H1 (cell line): Measurements from ENCODE around the gene ORMDL3. TPM values are rescaled to one million over a fixed set of nuclear protein-coding genes. Genes with fewer than 3 reads are reported as not detected.

Source experiments
- CHD7 ChIP-seq: fragments of 300-600 bp; sonication (generic); IDR thresholded peaks from 2 replicates; pipeline ENCODE4 v1.7.1; 2012; ENCODE audit warnings: low read length, moderate library complexity, mild to moderate bottlenecking, inconsistent platforms; ENCODE audit not compliant: insufficient replicate concordance
- EP300 ChIP-seq, 2 experiments: IDR thresholded peaks; 1 replicate in 1 of 2; 2 replicates in 1 of 2; pipeline ENCODE4 v1.6.1; 2011 to 2012; ENCODE audit warnings: low read depth in 2 of 2, low read length in 2 of 2, mild to moderate bottlenecking in 2 of 2, borderline replicate concordance in 1 of 2, inconsistent platforms in 1 of 2, moderate library complexity in 1 of 2
- JUN ChIP-seq: IDR thresholded peaks from 2 replicates; pipeline ENCODE4 v1.6.1; 2011; ENCODE audit warnings: low read depth, mild to moderate bottlenecking, improper control_type of control experiment, low read length
- POLR2AphosphoS5 ChIP-seq: IDR thresholded peaks from 2 replicates; pipeline ENCODE4 v1.6.1; 2011; ENCODE audit warnings: low read depth, low read length
- SIN3A ChIP-seq, 2 experiments: IDR thresholded peaks in 1 of 2; conservative IDR thresholded peaks in 1 of 2; 2 replicates each; pipeline ENCODE4 v1.6.1; 2011 to 2012; ENCODE audit warnings: low read length in 2 of 2, improper control_type of control experiment in 1 of 2, low read depth in 1 of 2, mild to moderate bottlenecking in 1 of 2
- TAF1 ChIP-seq: IDR thresholded peaks from 2 replicates; pipeline ENCODE4 v1.6.1; 2011; ENCODE audit warnings: mild to moderate bottlenecking, low read depth, low read length
- TAF7 ChIP-seq: optimal IDR thresholded peaks from 2 replicates; pipeline ENCODE3; 2011; ENCODE audit warnings: low read depth, mild to moderate bottlenecking, inconsistent platforms, low read length, moderate library complexity, borderline replicate concordance
- TEAD4 ChIP-seq: IDR thresholded peaks from 2 replicates; pipeline ENCODE4 v1.6.1; 2012; ENCODE audit warnings: low read depth, low read length, inconsistent platforms, mixed read lengths
- USF2 ChIP-seq: IDR thresholded peaks from 2 replicates; pipeline ENCODE4 v1.6.1; 2011; ENCODE audit warnings: low read length, improper control_type of control experiment
- YY1 ChIP-seq: IDR thresholded peaks from 2 replicates; pipeline ENCODE4 v1.6.1; 2011; ENCODE audit warnings: low read depth, mild to moderate bottlenecking, low read length
- polyA plus RNA-seq, 7 experiments: library from polyadenylated mRNA; depleted of rRNA in 3 of 7; stranded (reverse) in 5 of 7; unstranded in 2 of 7; fragments of >200 nt in 5 of 7; fragments of 200-250 nt in 2 of 7; gene quantifications; 1 replicate in 5 of 7; 2 replicates in 1 of 7; 4 replicates in 1 of 7; pipeline versions ENCODE4 v1.2.1 to v1.2.3, GENCODE V29; 2011 to 2013; ENCODE audit warnings: missing spikeins in 2 of 7, mixed read lengths in 2 of 7
- total RNA-seq: library from RNA; stranded (reverse); fragmentation: NEBNext Ultra II Directional; extraction: Animal tissue kit (Norgen Biotek cat#: 25700); gene quantifications from 2 replicates; pipeline ENCODE4 v1.2.1, GENCODE V29; 2021

ORMDL3 gene
- total and polyA plus RNA-seq, 2 of the 8 experiments (the other 6 are each of a cell fraction or from before 2014, with no cell fraction given) = 50.4 to 108 TPM

GRCh38 chr17:39955726-39956225, 28.4 kb upstream of the ORMDL3 start (continued):
- TF ChIP-seq CHD7 = no peak
- TF ChIP-seq TAF7 = no peak
- no peak for TF ChIP-seq USF2
- no peak for TF ChIP-seq SIN3A (conservative IDR thresholded peaks at IDR 0.05 in 1 of 2, IDR thresholded peaks at IDR 0.05 in 1 of 2; ENCODE audit: low read depth in 1 of 2, low read length in 2 of 2)
- no peak for TF ChIP-seq TEAD4
- no peak for TF ChIP-seq POLR2AphosphoS5
- no peak for TF ChIP-seq EP300 (IDR thresholded peaks at IDR 0.05; ENCODE audit: borderline replicate concordance in 1 of 2, low read depth in 2 of 2, low read length in 2 of 2)
- TF ChIP-seq YY1 = no peak
- TF ChIP-seq JUN = no peak
- TF ChIP-seq TAF1 = no peak
